Astrocyte (in vitro differentiated cells and primary cell): ENCODE measurements around the gene GCNT2. TPM values are rescaled to one million over a fixed set of nuclear protein-coding genes. Genes with fewer than 3 reads are reported as not detected.

Source experiments
- DNase-seq: peaks from one replicate; pipeline ENCODE4 v3.0.0-alpha.2; 2010; ENCODE audit warnings: low read depth
- FAIRE-seq: peaks from 2 replicates; lab custom pipeline; 2011; peaks lifted over from hg19 to GRCh38; lab: Jason Lieb, UNC
- H2AFZ ChIP-seq: 2 replicates; pipeline ENCODE4 v1.6.0; 2012; ENCODE audit warnings: low read depth, low read length, inconsistent platforms
- H3K27ac ChIP-seq: 2 replicates; pipeline ENCODE4 v1.5.1; 2011; ENCODE audit warnings: low read depth, low read length, inconsistent platforms
- H3K27me3 ChIP-seq: 2 replicates; pipeline ENCODE4 v1.6.0; 2011; ENCODE audit warnings: low read length, inconsistent platforms; ENCODE audit not compliant: insufficient read depth
- H3K36me3 ChIP-seq: 2 replicates; pipeline ENCODE4 v1.5.1; 2011; ENCODE audit warnings: low read length, inconsistent platforms; ENCODE audit not compliant: insufficient read depth
- H3K4me1 ChIP-seq: 2 replicates; pipeline ENCODE4 v1.5.1; 2011; ENCODE audit warnings: low read length, inconsistent platforms; ENCODE audit not compliant: insufficient read depth
- H3K4me2 ChIP-seq: 2 replicates; pipeline ENCODE4 v1.6.0; 2012; ENCODE audit warnings: low read length, inconsistent platforms
- H3K4me3 ChIP-seq: 2 replicates; pipeline ENCODE4 v1.5.1; 2011; ENCODE audit warnings: low read depth, mild to moderate bottlenecking, low read length, inconsistent platforms; ENCODE audit not compliant: insufficient read depth
- H3K79me2 ChIP-seq: 2 replicates; pipeline ENCODE4 v1.6.0; 2012; ENCODE audit warnings: mild to moderate bottlenecking, low read length, inconsistent platforms; ENCODE audit not compliant: insufficient read depth
- H3K9ac ChIP-seq: 2 replicates; pipeline ENCODE4 v1.6.0; 2012; ENCODE audit warnings: mild to moderate bottlenecking, low read length, inconsistent platforms
- H3K9me3 ChIP-seq: 2 replicates; pipeline ENCODE4 v1.5.1; 2012; ENCODE audit warnings: low read depth, mild to moderate bottlenecking, low read length, inconsistent platforms; ENCODE audit not compliant: insufficient read depth
- H4K20me1 ChIP-seq: 2 replicates; pipeline ENCODE4 v1.6.0; 2012; ENCODE audit warnings: low read length, inconsistent platforms; ENCODE audit not compliant: insufficient read depth
- H3K27ac Mint-ChIP-seq: one replicate; pipeline ENCODE4 v1.8.0; 2021; ENCODE audit warnings: mild to moderate bottlenecking, mixed read lengths; ENCODE audit not compliant: unreplicated experiment
- H3K27me3 Mint-ChIP-seq: one replicate; pipeline ENCODE4 v1.8.0; 2021; ENCODE audit warnings: low read depth, mixed read lengths; ENCODE audit not compliant: unreplicated experiment
- H3K36me3 Mint-ChIP-seq: one replicate; pipeline ENCODE4 v1.8.0; 2021; ENCODE audit warnings: low read depth, mixed read lengths; ENCODE audit not compliant: unreplicated experiment
- H3K4me1 Mint-ChIP-seq: one replicate; pipeline ENCODE4 v1.8.0; 2021; ENCODE audit warnings: low read depth, mixed read lengths; ENCODE audit not compliant: unreplicated experiment
- H3K4me3 Mint-ChIP-seq: one replicate; pipeline ENCODE4 v1.8.0; 2021; ENCODE audit warnings: mild to moderate bottlenecking, moderate library complexity, mixed read lengths; ENCODE audit not compliant: unreplicated experiment
- H3K9me3 Mint-ChIP-seq: one replicate; pipeline ENCODE4 v1.8.0; 2021; ENCODE audit warnings: mild to moderate bottlenecking, mixed read lengths; ENCODE audit not compliant: unreplicated experiment
- CTCF ChIP-seq: IDR thresholded peaks from 2 replicates; pipeline ENCODE4 v1.5.1; 2011; ENCODE audit warnings: low read depth, mild to moderate bottlenecking, inconsistent platforms, low read length, moderate library complexity; ENCODE audit not compliant: insufficient read depth
- EZH2 ChIP-seq: IDR thresholded peaks from 2 replicates; pipeline ENCODE4 v1.6.1; 2012; ENCODE audit warnings: mild to moderate bottlenecking, low read length, inconsistent platforms; ENCODE audit not compliant: insufficient read depth
- total RNA-seq: library from RNA; stranded (reverse); gene quantifications from 2 replicates; pipeline ENCODE4 v1.2.1, GENCODE V29; 2021

Gene GCNT2
- total RNA-seq, 1 donor from 2014 or later = 14.8 TPM

DNA sequence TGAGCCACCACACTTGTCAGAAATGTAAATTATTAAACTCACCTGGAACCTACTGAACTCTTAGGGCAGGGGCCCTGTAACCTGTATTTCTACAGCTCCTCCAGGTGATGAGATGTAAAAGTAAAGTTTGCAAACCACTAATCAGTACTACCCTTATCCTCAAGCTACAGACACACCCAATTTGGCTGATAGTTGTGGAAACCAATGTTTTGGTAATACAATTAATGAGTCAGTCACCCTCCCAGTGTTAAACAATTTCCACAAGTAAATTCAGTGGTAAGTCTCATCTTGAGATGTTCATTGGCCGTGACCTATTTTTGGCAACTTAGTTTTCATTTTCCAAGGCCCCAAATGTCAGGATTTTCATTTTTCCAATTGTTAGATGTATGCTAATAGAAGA is 29.6 kb downstream of the GCNT2 start:
- DNase-seq (no peak), FAIRE-seq (no peak)
- Histone ChIP-seq H3K9me3 (no peaks in the 10 kb centered on the region), H3K27me3 (no peaks in the 10 kb centered on the region), H3K27ac (no peak overlapping the region), H3K4me2 (no peak overlapping the region), H4K20me1 (no peaks in the 10 kb centered on the region), H3K4me3 (no peak overlapping the region), H2AFZ (no peak overlapping the region), H3K79me2 (no peaks in the 10 kb centered on the region), H3K9ac (no peak overlapping the region), H3K4me1 (peaks cover 5% of the 10 kb centered on the region), H3K36me3 (no peaks in the 10 kb centered on the region)
- H3K4me3 Mint-ChIP-seq = no peak overlapping the region
- H3K27ac Mint-ChIP-seq = no peak overlapping the region
- peaks cover 15% of the 10 kb centered on the region for H3K4me1 Mint-ChIP-seq
- no peak for TF ChIP-seq EZH2
- no peak for TF ChIP-seq CTCF
- H3K9me3 Mint-ChIP-seq = no peaks in the 10 kb centered on the region
- H3K36me3 Mint-ChIP-seq = no peaks in the 10 kb centered on the region
- H3K27me3 Mint-ChIP-seq = no peaks in the 10 kb centered on the region

DNA sequence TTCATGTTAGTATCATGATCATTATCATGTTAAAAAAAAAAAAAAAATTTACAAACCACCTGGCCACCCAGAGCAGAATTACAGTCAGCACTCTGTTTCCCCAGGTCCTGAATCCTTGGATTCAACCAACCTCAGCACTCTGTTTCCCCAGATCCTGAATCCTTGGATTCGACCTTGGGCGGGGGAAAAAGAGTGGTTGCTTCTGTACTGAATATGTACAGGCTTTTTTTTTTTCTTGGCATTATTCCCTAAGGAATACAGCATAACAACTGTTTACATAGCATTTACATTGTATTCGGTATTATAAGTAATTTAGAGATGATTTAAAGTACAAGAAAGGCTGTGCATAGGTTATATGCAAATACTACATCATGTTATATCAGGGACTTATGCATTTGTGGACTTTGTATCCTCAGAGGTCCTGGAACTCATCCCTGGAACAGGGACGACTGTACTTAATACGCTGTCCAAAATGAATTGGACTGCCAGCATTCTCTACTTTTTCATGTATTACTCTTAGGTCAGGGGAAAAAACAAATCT is 31.2 kb downstream of the GCNT2 start:
- no peak overlapping the region for H3K4me2 ChIP-seq
- Mint-ChIP-seq H3K36me3 (no peaks in the 10 kb centered on the region), H3K4me1 (peaks cover 17% of the 10 kb centered on the region), H3K9me3 (no peaks in the 10 kb centered on the region), H3K27ac (no peak overlapping the region), H3K4me3 (no peak overlapping the region), H3K27me3 (peaks cover 2% of the 10 kb centered on the region)
- DNase-seq (no peak), FAIRE-seq (no peak)
- no peaks in the 10 kb centered on the region for H3K79me2 ChIP-seq
- no peak overlapping the region for H2AFZ ChIP-seq
- no peaks in the 10 kb centered on the region for H4K20me1 ChIP-seq
- no peaks in the 10 kb centered on the region for H3K36me3 ChIP-seq
- no peaks in the 10 kb centered on the region for H3K9me3 ChIP-seq
- no peak overlapping the region for H3K4me3 ChIP-seq
- TF ChIP-seq EZH2 (no peak), CTCF (no peak)
- no peak overlapping the region for H3K27ac ChIP-seq
- H3K4me1 ChIP-seq = peaks cover 11% of the 10 kb centered on the region
- no peak overlapping the region for H3K9ac ChIP-seq
- no peaks in the 10 kb centered on the region for H3K27me3 ChIP-seq

- no peaks in the 10 kb centered on the region for H3K36me3 Mint-ChIP-seq
- Histone ChIP-seq H3K79me2 (no peaks in the 10 kb centered on the region), H3K4me1 (peaks cover 11% of the 10 kb centered on the region), H2AFZ (no peak overlapping the region), H3K27me3 (no peaks in the 10 kb centered on the region), H4K20me1 (no peaks in the 10 kb centered on the region), H3K27ac (no peak overlapping the region), H3K9ac (no peak overlapping the region), H3K9me3 (no peaks in the 10 kb centered on the region), H3K36me3 (no peaks in the 10 kb centered on the region), H3K4me3 (no peak overlapping the region), H3K4me2 (no peak overlapping the region)
- TF ChIP-seq CTCF (no peak), EZH2 (no peak)
- H3K4me1 Mint-ChIP-seq = peaks cover 17% of the 10 kb centered on the region
- no peak overlapping the region for H3K27ac Mint-ChIP-seq
- no peak overlapping the region for H3K4me3 Mint-ChIP-seq
- H3K9me3 Mint-ChIP-seq = no peaks in the 10 kb centered on the region
- peaks cover 6% of the 10 kb centered on the region for H3K27me3 Mint-ChIP-seq
- DNase-seq (no peak), FAIRE-seq (no peak)
Observed at GRCh38 chr6:10553871-10554270, 32.7 kb downstream of the GCNT2 start.
